ENCODE data around the gene ARHGAP24.
A peak's percentile ranks its signal among the peaks of the same experiment; 100 is the strongest.

ARHGAP24 gene

GRCh38 chr4:85496126-85496849 is 21.3 kb downstream of the ARHGAP24 start:
- Histone ChIP-seq H4K8ac (ENCODE audit: low read depth, low read length) (no peak overlapping the region), H2BK120ac (ENCODE audit: low read depth, low read length) (no peak overlapping the region), H2BK5ac (ENCODE audit: low read length) (no peak overlapping the region), H4K5ac (ENCODE audit: low read length) (no peak overlapping the region), H3K9ac (ENCODE audit: low read length) (no peak overlapping the region), H3K79me2 (ENCODE audit: control insufficient read depth, insufficient read depth, low read length) (no peaks in the 10 kb centered on the region), H2BK15ac (replicated peaks; ENCODE audit: low read depth) (no peak overlapping the region), H3K79me1 (ENCODE audit: low read length) (no peaks in the 10 kb centered on the region), H3K18ac (ENCODE audit: low read length) (no peak overlapping the region), H2AK5ac (ENCODE audit: low read length) (no peak overlapping the region), H3K4me2 (ENCODE audit: low read length) (no peak overlapping the region), H3K4me3 (ENCODE audit: low read length) (no peak overlapping the region), H3K23ac (ENCODE audit: low read length) (no peak overlapping the region), H3K56ac (ENCODE audit: low read length) (no peak overlapping the region), H3K4me1 (ENCODE audit: control insufficient read depth, low read depth, low read length) (no peaks in the 10 kb centered on the region), H3K27me3 (ENCODE audit: insufficient read depth, low read length, poor library complexity) (no peaks in the 10 kb centered on the region), H3K27ac (ENCODE audit: low read depth, low read length) (no peak overlapping the region), H3K4ac (ENCODE audit: low read depth, low read length) (no peak overlapping the region), H3K36me3 (ENCODE audit: control insufficient read depth, insufficient read depth, low read length) (no peaks in the 10 kb centered on the region)
- no peak for DNase-seq
- WGBS (ENCODE audit: extremely low coverage, insufficient coverage, low lambda C conversion rate) = no CpG with 5 or more reads among the region's 8 CpGs

- no peak overlapping the region for H2BK15ac ChIP-seq (replicated peaks; ENCODE audit: low read depth)
- H4K8ac ChIP-seq (ENCODE audit: low read depth, low read length) = no peak overlapping the region
- no peaks in the 10 kb centered on the region for H3K36me3 ChIP-seq (ENCODE audit: control insufficient read depth, insufficient read depth, low read length)
- no peaks in the 10 kb centered on the region for H3K79me2 ChIP-seq (ENCODE audit: control insufficient read depth, insufficient read depth, low read length)
- no peak overlapping the region for H2AK5ac ChIP-seq (ENCODE audit: low read length)
- DNase-seq = no peak
- no peak overlapping the region for H3K9ac ChIP-seq (ENCODE audit: low read length)
- H3K27ac ChIP-seq (ENCODE audit: low read depth, low read length) = no peak overlapping the region
- WGBS (ENCODE audit: extremely low coverage, insufficient coverage, low lambda C conversion rate) = 100% methylated on average over 2 of the region's 4 CpGs
- no peak overlapping the region for H3K18ac ChIP-seq (ENCODE audit: low read length)
- H2BK5ac ChIP-seq (ENCODE audit: low read length) = no peak overlapping the region
- H3K79me1 ChIP-seq (ENCODE audit: low read length) = no peaks in the 10 kb centered on the region
- no peaks in the 10 kb centered on the region for H3K27me3 ChIP-seq (ENCODE audit: insufficient read depth, low read length, poor library complexity)
- H3K4ac ChIP-seq (ENCODE audit: low read depth, low read length) = no peak overlapping the region
- H3K23ac ChIP-seq (ENCODE audit: low read length) = no peak overlapping the region
- no peak overlapping the region for H2BK120ac ChIP-seq (ENCODE audit: low read depth, low read length)
- H3K56ac ChIP-seq (ENCODE audit: low read length) = no peak overlapping the region
- H3K4me3 ChIP-seq (ENCODE audit: low read length) = no peak overlapping the region
- H3K4me1 ChIP-seq (ENCODE audit: control insufficient read depth, low read depth, low read length) = no peaks in the 10 kb centered on the region
- no peak overlapping the region for H3K4me2 ChIP-seq (ENCODE audit: low read length)
- H4K5ac ChIP-seq (ENCODE audit: low read length) = no peak overlapping the region
Observed at GRCh38 chr4:85496933-85497332, 22.0 kb downstream of the ARHGAP24 start.

GRCh38 chr4:85498068-85498733 is 23.3 kb downstream of the ARHGAP24 start:
- Histone ChIP-seq H3K27ac (ENCODE audit: low read depth, low read length) (no peak overlapping the region), H2BK120ac (ENCODE audit: low read depth, low read length) (no peak overlapping the region), H3K79me1 (ENCODE audit: low read length) (no peaks in the 10 kb centered on the region), H3K4ac (ENCODE audit: low read depth, low read length) (no peak overlapping the region), H2BK15ac (replicated peaks; ENCODE audit: low read depth) (no peak overlapping the region), H4K5ac (ENCODE audit: low read length) (no peak overlapping the region), H3K56ac (ENCODE audit: low read length) (no peak overlapping the region), H3K4me1 (ENCODE audit: control insufficient read depth, low read depth, low read length) (no peaks in the 10 kb centered on the region), H3K27me3 (ENCODE audit: insufficient read depth, low read length, poor library complexity) (no peaks in the 10 kb centered on the region), H3K4me2 (ENCODE audit: low read length) (no peak overlapping the region), H4K8ac (ENCODE audit: low read depth, low read length) (no peak overlapping the region), H3K36me3 (ENCODE audit: control insufficient read depth, insufficient read depth, low read length) (no peaks in the 10 kb centered on the region), H3K9ac (ENCODE audit: low read length) (no peak overlapping the region), H3K23ac (ENCODE audit: low read length) (no peak overlapping the region), H2BK5ac (ENCODE audit: low read length) (no peak overlapping the region), H3K4me3 (ENCODE audit: low read length) (no peak overlapping the region), H3K18ac (ENCODE audit: low read length) (peak overlapping the region; percentile 92), H3K79me2 (ENCODE audit: control insufficient read depth, insufficient read depth, low read length) (no peaks in the 10 kb centered on the region), H2AK5ac (ENCODE audit: low read length) (no peak overlapping the region)
- no peak for DNase-seq
- WGBS (ENCODE audit: extremely low coverage, insufficient coverage, low lambda C conversion rate) = no CpG with 5 or more reads among the region's 5 CpGs

GRCh38 chr4:85499573-85499972 is 24.6 kb downstream of the ARHGAP24 start:
- no CpG with 5 or more reads among the region's 3 CpGs for WGBS (ENCODE audit: extremely low coverage, insufficient coverage, low lambda C conversion rate)
- no peak overlapping the region for H4K5ac ChIP-seq (ENCODE audit: low read length)
- no peaks in the 10 kb centered on the region for H3K79me1 ChIP-seq (ENCODE audit: low read length)
- no peak overlapping the region for H2BK15ac ChIP-seq (replicated peaks; ENCODE audit: low read depth)
- no peak overlapping the region for H3K23ac ChIP-seq (ENCODE audit: low read length)
- no peaks in the 10 kb centered on the region for H3K4me1 ChIP-seq (ENCODE audit: control insufficient read depth, low read depth, low read length)
- H3K79me2 ChIP-seq (ENCODE audit: control insufficient read depth, insufficient read depth, low read length) = no peaks in the 10 kb centered on the region
- H4K8ac ChIP-seq (ENCODE audit: low read depth, low read length) = no peak overlapping the region
- H2BK120ac ChIP-seq (ENCODE audit: low read depth, low read length) = no peak overlapping the region
- no peak overlapping the region for H3K4ac ChIP-seq (ENCODE audit: low read depth, low read length)
- H3K4me2 ChIP-seq (ENCODE audit: low read length) = no peak overlapping the region
- no peak overlapping the region for H2AK5ac ChIP-seq (ENCODE audit: low read length)
- H3K9ac ChIP-seq (ENCODE audit: low read length) = no peak overlapping the region
- no peak overlapping the region for H3K56ac ChIP-seq (ENCODE audit: low read length)
- no peak for DNase-seq
- no peak overlapping the region for H2BK5ac ChIP-seq (ENCODE audit: low read length)
- H3K36me3 ChIP-seq (ENCODE audit: control insufficient read depth, insufficient read depth, low read length) = no peaks in the 10 kb centered on the region
- H3K18ac ChIP-seq (ENCODE audit: low read length) = no peak overlapping the region
- no peak overlapping the region for H3K27ac ChIP-seq (ENCODE audit: low read depth, low read length)
- no peaks in the 10 kb centered on the region for H3K27me3 ChIP-seq (ENCODE audit: insufficient read depth, low read length, poor library complexity)
- H3K4me3 ChIP-seq (ENCODE audit: low read length) = no peak overlapping the region

- H3K4me1 ChIP-seq (ENCODE audit: control insufficient read depth, low read depth, low read length) = no peaks in the 10 kb centered on the region
- WGBS (ENCODE audit: extremely low coverage, insufficient coverage, low lambda C conversion rate) = no CpG with 5 or more reads among the region's 3 CpGs
Observed at GRCh38 chr4:85500110-85500867, 25.3 kb downstream of the ARHGAP24 start.

More at GRCh38 chr4:85500110-85500867, 25.3 kb downstream of the ARHGAP24 start:
- DNase-seq = no peak
- no peak overlapping the region for H3K23ac ChIP-seq (ENCODE audit: low read length)
- no peak overlapping the region for H3K4ac ChIP-seq (ENCODE audit: low read depth, low read length)
- no peaks in the 10 kb centered on the region for H3K79me2 ChIP-seq (ENCODE audit: control insufficient read depth, insufficient read depth, low read length)
- no peak overlapping the region for H3K56ac ChIP-seq (ENCODE audit: low read length)
- no peak overlapping the region for H2AK5ac ChIP-seq (ENCODE audit: low read length)
- H3K9ac ChIP-seq (ENCODE audit: low read length) = no peak overlapping the region
- no peak overlapping the region for H3K27ac ChIP-seq (ENCODE audit: low read depth, low read length)
- H2BK5ac ChIP-seq (ENCODE audit: low read length) = no peak overlapping the region
- no peak overlapping the region for H4K5ac ChIP-seq (ENCODE audit: low read length)
- no peaks in the 10 kb centered on the region for H3K27me3 ChIP-seq (ENCODE audit: insufficient read depth, low read length, poor library complexity)
- no peaks in the 10 kb centered on the region for H3K79me1 ChIP-seq (ENCODE audit: low read length)
- no peak overlapping the region for H4K8ac ChIP-seq (ENCODE audit: low read depth, low read length)
- H3K36me3 ChIP-seq (ENCODE audit: control insufficient read depth, insufficient read depth, low read length) = no peaks in the 10 kb centered on the region
- H3K4me2 ChIP-seq (ENCODE audit: low read length) = no peak overlapping the region
- H2BK120ac ChIP-seq (ENCODE audit: low read depth, low read length) = no peak overlapping the region
- H3K4me3 ChIP-seq (ENCODE audit: low read length) = no peak overlapping the region
- no peak overlapping the region for H2BK15ac ChIP-seq (replicated peaks; ENCODE audit: low read depth)
- no peak overlapping the region for H3K18ac ChIP-seq (ENCODE audit: low read length)

Measured in mesendoderm (in vitro differentiated cells).